Stimulated activated CD4-positive, alpha-beta T cell treated with anti-CD3 and anti-CD28 coated beads, Interleukin-1b, Interleukin-23, amount 100 ng/mL, for 1 hour (primary cell): Measurements from ENCODE around the gene RPTN.
"Not testable (repeated sequence)": the region's sequence is repeated elsewhere in the genome, so short reads cannot be mapped to it uniquely, and the experiment has no call there.

Experiments used
- DNase-seq, 2 donors: peaks; one replicate each; pipeline ENCODE4 v3.0.0-alpha.2; 2020; ENCODE audit warnings: low read depth in 2 of 2

RPTN gene

DNA sequence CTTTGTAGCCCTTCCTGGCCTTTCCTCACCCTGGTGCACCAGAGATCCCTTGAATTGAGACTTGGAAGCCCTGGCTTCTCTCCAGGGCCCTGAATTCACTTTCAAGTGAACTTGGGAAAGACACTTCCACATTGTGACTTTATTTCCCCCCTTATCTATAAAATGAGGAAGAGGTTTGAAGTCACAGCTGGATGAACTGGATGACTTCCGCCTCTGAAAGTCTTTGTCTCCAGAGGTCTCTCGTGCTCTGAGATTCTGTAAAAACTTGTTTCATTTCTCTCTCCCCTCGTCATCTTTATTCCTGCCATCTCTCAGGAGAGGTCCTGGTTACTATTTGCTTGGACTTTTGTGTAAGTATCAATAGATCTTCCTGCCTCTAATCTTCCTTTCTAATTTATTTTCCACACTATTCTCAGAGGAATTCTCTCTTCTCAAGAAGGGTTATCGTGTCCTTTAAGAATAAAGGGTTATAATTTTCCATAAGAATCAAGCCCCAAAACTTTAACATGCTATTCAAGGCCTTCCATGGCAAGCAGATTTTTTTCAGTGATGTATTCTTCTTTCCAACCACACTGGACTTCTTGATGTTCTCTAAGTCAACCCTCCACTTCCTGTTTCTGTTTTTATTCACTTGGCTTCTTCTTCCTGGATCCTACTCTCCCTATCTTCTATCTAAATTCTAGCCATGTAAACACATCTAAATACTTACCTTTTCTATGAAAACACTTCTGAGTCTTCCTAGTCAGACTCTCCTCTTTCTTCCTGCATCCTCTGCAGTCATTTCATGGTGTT lies 6.5 kb upstream of the RPTN start:
- no peak for DNase-seq

GRCh38 chr1:152164517-152165136 lies 5.6 kb upstream of the RPTN start:
- no peak for DNase-seq

GRCh38 chr1:152162792-152163463 lies 3.9 kb upstream of the RPTN start:
- DNase-seq: no peak

DNA sequence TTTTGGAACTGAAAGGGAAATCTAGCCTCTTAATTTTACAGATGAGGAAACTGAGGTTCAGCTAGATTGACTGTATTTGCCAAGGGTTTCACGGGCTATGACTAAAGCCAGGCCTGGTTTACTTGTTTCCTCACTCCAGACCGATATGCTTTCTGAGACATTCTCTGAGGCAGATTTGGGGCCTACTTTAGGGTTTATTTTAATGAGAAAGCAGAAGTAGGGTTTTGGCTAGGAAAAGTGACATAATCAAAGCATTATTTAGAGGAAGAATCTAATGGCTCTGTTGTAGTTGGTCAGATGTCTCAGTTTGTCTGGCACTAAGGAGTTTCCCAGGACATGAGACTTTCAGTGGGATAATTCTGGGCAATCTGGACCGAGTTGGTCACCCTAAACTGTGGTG lies 1.5 kb upstream of the RPTN start:
- no peak for DNase-seq

DNA sequence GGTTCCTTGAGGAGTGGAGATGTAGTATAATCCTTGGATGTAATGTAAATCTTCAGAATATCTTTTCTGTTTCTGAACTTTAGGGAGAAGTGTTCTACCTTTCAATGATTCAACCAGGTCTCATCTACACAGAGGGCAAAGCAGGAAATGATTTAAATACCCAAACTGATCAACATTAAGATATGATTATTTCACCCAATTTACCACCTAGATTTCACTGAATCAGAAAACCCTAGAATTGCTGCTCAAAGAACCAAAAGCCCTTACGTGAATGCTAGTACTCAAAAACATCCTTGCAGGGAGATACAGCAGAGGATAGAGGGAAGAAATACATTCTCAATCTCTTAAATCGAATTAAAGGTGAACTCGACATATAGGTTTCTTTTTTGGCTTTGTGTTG lies 5.0 kb downstream of the RPTN start:
- DNase-seq: no peak

- DNase-seq: no peak
Measured at GRCh38 chr1:152151646-152152045, 7.4 kb downstream of the RPTN start.

GRCh38 chr1:152148981-152149380 lies 10.0 kb downstream of the RPTN start:
- DNase-seq: no peak

- no peak for DNase-seq
Measured at GRCh38 chr1:152148051-152148450, 11.0 kb downstream of the RPTN start.

DNA sequence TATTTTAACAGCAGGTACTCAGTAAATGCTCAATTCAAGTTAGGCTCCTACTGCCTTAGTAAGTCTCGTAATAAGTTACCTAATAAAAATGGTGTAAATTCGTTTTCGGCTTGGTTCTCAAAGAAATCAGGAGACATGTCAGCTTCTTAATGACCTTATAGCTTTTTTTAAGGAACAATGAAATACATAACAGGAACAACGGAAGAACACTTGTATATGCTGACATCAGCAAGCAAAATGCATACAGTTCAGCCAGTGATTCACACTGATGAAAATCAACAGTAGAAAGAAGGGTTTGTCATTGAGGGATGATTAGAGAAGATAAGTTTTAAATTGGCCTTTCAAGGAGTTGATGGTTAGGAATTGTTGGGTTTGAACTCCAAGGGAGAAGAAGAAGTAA lies 13.3 kb downstream of the RPTN start:
- DNase-seq: no peak

DNA sequence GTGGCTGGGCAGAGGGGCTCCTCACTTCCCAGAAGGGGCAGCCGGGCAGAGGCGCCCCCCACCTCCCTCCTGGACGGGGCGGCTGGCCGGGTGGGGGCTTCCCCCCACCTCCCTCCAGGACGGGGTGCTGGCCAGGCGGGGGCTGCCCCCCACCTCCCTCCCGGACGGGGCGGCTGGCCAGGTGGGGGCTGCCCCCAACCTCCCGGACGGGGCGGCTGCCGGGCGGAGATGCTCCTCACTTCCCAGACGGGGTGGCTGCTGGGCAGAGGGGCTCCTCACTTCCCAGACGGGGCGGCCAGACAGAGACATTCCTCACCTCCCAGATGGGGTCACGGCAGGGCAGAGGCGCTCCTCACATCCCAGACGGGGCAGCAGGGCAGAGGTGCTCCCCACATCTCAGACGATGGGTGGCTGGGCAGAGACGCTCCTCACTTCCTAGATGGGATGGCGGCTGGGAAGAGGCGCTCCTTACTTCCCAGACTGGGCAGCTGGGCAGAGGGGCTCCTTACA lies 14.3 kb downstream of the RPTN start:
- not testable (repeated sequence) for DNase-seq

DNA sequence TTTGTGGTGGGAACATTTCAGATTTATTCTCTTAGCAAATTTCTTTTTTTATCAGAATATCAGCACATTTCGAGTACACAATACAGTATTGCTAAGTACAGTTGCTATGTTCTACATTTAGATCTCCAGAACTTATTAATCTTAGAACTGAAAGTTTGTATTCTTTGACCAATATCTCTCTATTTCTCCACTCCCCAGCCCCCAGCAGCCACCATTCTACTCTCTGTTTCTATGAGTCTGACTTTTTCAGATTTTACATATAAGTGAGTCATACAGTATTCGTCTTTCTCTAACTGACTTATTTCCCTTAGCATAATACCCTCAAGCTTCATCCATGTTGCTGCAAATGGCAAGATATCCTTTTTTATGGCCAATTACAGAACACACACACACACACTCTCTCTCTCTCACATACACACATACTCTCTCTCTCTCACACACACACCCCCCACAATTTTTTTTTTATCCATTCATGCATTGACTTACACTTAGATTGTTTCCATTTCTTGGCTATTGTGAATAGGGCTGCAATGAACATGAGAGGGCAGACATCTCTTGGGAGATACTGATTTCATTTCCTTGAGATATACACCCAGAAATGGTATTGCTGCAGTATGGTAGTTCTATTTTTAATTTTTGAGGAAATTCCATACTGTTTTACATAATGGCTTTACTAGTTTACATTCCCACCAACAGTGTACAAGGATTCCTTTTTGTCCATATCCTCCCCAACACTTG lies 15.7 kb downstream of the RPTN start:
- no peak for DNase-seq

DNA sequence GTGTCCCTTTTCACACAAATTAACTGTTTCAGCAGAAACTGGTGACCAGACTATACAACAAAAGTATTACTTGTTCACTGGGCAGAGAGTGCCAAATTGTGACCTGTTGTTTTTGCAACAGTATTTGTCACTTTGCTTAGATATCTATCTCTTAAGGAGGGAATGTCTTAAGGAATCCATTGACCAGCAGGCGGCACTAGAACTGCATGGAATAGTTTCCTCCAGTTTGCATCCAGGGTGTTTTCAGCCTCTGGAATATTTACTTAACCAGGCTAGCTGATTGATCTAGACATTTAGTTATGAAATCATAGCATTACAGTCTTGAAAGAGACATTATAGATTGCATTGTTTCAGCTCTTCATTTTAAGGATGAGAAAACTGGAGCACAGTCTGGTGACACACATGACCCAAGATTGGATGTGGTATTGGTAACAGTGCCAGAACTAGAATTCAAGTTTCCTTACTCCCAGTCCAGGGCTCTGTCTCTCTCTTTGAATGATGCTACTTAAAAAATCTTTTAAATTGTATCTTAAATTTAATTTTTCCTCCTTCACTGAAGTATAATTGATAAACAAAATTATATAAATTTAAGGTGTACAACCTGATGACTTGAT lies 16.9 kb downstream of the RPTN start:
- DNase-seq: no peak

DNA sequence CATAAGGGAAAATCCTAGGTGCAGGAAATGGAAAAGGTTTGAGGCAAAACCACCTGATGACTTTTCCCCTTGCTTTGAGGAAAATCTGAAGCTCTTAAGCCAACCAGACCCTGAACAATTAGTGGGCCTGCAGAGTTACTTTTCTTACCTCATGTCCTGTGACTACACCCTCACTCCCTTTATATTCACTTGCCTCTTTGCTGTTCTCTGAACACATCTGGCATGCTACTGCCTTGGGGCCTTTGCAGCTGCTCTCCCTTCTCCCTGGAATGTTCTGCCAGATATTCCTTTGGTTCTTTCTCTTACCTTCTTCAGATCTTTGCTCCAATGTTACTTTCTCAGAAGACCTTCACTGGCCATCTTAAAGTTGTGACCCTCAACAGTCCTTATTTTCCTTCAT lies 21.8 kb downstream of the RPTN start:
- DNase-seq: no peak

- DNase-seq: no peak
Measured at GRCh38 chr1:152130186-152130585, 28.8 kb downstream of the RPTN start.

GRCh38 chr1:152127673-152128072 lies 31.4 kb downstream of the RPTN start:
- DNase-seq: no peak

- DNase-seq: no peak
Measured at GRCh38 chr1:152125834-152126443, 33.1 kb downstream of the RPTN start.

DNA sequence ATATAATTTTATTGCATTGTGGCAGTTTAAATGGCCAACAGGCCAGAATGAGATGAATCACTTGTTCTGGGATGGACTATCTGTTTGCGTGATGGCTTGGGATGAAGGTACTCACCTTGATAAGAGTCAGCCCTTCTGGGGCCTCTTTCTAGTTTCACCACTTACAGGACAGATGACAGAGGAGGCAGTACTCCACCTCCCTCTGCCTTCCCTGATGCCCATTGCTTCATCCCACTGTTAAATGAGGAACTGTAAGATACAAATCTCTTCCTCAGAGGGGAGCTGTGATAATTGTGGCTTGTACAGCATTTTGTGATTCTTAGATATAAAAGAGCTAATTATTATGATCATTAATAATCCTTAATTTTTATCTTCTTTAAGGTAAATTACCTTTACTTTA lies 40.1 kb downstream of the RPTN start:
- no peak for DNase-seq

- no peak for DNase-seq
Measured at GRCh38 chr1:152115344-152115743, 43.7 kb downstream of the RPTN start, which contains the start of gene TCHH. TSS of gene TCHH (minus strand) at chr1:152115444. CDS start at chr1:152114080, 1,364 bp downstream.

DNA sequence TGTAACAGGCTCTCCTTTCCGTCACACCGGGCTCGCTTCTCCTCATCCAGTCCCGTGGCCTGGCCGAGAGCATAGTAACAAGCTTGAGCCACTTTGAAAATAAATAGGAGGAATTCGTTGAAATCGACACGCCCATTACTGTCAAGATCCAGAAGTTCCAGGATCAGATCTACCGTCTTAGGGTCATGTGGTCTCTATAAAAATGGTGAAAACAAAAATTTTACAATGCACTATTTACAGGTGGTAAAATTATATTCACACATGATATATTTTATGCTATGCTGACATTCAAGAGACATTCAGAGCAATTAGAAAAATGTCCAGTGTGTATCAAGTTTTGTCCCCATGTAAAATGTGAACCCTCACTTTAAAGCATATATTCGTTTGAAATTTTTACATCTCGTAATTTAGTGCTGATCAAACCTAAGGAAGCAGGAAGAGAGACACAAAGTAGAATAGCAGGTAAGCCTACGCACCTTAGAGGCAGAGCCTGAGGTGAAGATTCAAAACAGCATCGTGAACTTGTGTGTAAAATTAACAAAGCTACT lies 46.1 kb downstream of the RPTN start:
- no peak for DNase-seq

DNA sequence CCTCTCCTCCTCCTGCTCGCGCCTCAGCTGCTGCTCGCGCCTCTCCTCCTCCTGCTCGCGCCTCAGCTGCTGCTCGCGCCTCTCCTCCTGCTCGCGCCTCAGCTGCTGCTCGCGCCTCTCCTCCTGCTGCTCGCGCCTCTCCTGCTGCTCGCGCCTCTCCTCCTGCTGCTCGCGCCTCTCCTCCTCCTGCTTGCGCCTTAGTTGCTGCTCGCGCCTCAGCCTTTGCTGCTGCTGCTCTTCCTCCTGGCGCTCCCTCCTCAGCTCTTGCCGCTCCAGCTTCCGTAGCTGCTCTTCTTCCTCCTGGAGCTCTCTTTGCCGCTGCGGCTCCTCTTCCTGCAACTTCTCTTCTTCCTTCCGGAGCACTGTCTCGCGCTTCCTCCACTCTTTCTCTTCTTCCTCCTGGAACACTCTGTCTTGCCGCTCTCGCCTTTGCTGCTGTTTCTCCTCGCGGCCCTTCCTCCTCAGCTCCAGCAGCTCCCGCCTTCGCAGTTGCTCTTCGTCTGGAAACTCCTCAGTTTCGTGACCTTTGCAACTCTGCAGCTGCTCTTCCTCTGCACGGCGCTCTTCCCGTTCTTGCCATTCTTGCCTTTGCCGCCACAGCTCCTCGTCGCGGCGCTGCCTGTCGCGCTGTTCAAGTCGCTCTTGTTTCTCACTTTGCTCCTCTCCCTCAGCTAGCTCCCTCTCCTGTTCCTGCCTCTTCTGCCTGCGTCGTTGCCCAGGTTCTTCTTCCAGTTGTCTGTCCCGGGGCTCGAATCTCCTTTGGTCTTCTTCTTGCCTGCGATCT lies 46.7 kb downstream of the RPTN start:
- DNase-seq: no peak
